Measurements from ENCODE around the gene GH1. TPM values are rescaled to one million over a fixed set of nuclear protein-coding genes. Genes with fewer than 3 reads are reported as not detected.

The GH1 gene
- total RNA-seq, 1 experiment from 2014 or later = not detected

DNA sequence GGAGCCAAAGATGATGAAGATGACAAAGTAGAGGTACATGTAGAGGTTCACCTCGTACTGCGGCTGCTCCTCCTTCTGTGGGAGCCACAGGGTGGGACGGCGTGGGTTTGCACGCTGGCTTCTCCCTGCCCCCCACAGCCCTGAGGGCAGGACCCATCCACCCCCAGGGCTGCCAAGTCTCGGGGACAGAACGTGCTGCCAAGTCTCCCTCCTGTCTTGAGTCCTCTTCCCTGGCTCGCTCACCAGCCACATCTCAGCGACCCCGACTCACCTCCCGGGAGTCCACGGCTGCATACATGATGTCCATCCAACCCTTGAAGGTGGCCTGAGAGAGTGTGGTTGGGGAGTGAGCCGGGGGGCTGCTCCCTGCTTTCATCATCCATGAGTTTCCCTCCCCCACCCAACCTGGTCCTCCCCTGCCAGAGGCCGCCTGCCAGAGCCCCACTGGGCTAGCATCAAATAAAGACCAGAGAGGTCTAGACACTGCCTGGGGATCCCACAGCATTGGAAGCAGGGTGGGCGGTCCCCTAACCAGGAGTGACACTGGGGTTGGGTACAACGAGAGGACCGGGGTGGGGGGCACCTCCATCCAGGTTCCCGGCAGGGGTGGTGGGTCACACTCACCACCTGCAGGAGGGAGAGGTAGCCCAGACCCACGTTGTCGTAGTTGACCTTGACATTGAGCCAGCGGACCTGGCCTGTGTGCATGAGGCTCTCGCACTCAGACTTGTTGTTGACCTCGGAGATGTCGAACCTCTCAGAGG is 26.3 kb upstream of the GH1 start:
- CTCF ChIA-PET = interaction anchor here (0.6 kb wide), 1 partner anchor 50 kb away, joined by 4 read pairs; no protein-coding TSS in a partner anchor
- no peaks in the 10 kb centered on the region for H3K36me3 ChIP-seq (ENCODE audit: insufficient read depth, low read length, poor library complexity, severe bottlenecking)
- no peak overlapping the region for H3K27ac ChIP-seq (ENCODE audit: low read depth, low read length, poor library complexity, severe bottlenecking)
- no TSS peak for BruUV-seq (replicated peaks)
- DNase-seq (ENCODE audit: low spot score) = no peak
- no peak overlapping the region for H3K4me3 ChIP-seq (ENCODE audit: low read depth, low read length, poor library complexity, severe bottlenecking)
- no peaks in the 10 kb centered on the region for H3K27me3 ChIP-seq (replicated peaks; ENCODE audit: insufficient read depth, low read depth, low read length, poor library complexity)
- intact Hi-C loops (cut with micrococcal nuclease; ENCODE audit: unreplicated experiment) = no loop called here
- TF ChIP-seq, protein P1, sequence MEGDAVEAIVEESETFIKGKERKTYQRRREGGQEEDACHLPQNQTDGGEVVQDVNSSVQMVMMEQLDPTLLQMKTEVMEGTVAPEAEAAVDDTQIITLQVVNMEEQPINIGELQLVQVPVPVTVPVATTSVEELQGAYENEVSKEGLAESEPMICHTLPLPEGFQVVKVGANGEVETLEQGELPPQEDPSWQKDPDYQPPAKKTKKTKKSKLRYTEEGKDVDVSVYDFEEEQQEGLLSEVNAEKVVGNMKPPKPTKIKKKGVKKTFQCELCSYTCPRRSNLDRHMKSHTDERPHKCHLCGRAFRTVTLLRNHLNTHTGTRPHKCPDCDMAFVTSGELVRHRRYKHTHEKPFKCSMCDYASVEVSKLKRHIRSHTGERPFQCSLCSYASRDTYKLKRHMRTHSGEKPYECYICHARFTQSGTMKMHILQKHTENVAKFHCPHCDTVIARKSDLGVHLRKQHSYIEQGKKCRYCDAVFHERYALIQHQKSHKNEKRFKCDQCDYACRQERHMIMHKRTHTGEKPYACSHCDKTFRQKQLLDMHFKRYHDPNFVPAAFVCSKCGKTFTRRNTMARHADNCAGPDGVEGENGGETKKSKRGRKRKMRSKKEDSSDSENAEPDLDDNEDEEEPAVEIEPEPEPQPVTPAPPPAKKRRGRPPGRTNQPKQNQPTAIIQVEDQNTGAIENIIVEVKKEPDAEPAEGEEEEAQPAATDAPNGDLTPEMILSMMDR (conservative IDR thresholded peaks at IDR 0.05; ENCODE audit: low read depth, low read length) = no peak
- no peak for TF ChIP-seq EZH2 (IDR thresholded peaks at IDR 0.05; ENCODE audit: borderline replicate concordance, low read depth, low read length, poor library complexity, severe bottlenecking)
- H3K9me3 ChIP-seq (ENCODE audit: low read depth, low read length, poor library complexity, severe bottlenecking) = no peaks in the 10 kb centered on the region
- POLR2A ChIA-PET (ENCODE audit: low non-redundant PET) = no interaction called here
- H3K4me1 ChIP-seq (ENCODE audit: insufficient read depth, low read length, poor library complexity, severe bottlenecking) = no peaks in the 10 kb centered on the region

DNA sequence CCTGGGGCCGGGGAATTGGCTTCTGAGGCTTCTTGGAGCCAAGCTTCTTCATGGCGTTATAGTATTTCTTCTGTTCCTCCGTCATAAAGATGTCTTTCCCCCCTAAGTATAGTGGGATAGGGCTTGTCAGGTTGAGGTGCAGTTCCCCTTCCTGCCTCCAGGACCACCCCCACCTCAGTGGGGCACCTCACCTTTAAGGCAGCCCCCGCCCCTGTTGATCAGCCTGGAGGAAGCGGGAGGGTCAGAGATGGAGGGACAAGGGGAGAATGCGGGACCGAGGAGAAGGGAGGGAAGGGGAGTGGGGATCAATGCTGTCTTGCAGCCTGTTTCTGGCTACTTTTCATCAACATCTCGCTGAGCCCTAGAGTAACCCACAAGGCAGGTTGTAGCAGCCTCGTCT is 25.1 kb upstream of the GH1 start:
- CTCF ChIA-PET = interaction anchor here (0.6 kb wide), 1 partner anchor 52 kb away, joined by 4 read pairs; no protein-coding TSS in a partner anchor
- Histone ChIP-seq H3K27me3 (replicated peaks; ENCODE audit: insufficient read depth, low read depth, low read length, poor library complexity) (no peaks in the 10 kb centered on the region), H3K9me3 (ENCODE audit: low read depth, low read length, poor library complexity, severe bottlenecking) (no peaks in the 10 kb centered on the region), H3K36me3 (ENCODE audit: insufficient read depth, low read length, poor library complexity, severe bottlenecking) (no peaks in the 10 kb centered on the region), H3K4me1 (ENCODE audit: insufficient read depth, low read length, poor library complexity, severe bottlenecking) (no peaks in the 10 kb centered on the region), H3K4me3 (ENCODE audit: low read depth, low read length, poor library complexity, severe bottlenecking) (no peak overlapping the region), H3K27ac (ENCODE audit: low read depth, low read length, poor library complexity, severe bottlenecking) (no peak overlapping the region)
- POLR2A ChIA-PET (ENCODE audit: low non-redundant PET) = no interaction called here
- intact Hi-C loops (cut with micrococcal nuclease; ENCODE audit: unreplicated experiment) = no loop called here
- DNase-seq (ENCODE audit: low spot score) = no peak
- no peak for TF ChIP-seq EZH2 (IDR thresholded peaks at IDR 0.05; ENCODE audit: borderline replicate concordance, low read depth, low read length, poor library complexity, severe bottlenecking)
- TF ChIP-seq, protein P1 (conservative IDR thresholded peaks at IDR 0.05; ENCODE audit: low read depth, low read length) = no peak
- BruUV-seq (replicated peaks) = no TSS peak

DNA sequence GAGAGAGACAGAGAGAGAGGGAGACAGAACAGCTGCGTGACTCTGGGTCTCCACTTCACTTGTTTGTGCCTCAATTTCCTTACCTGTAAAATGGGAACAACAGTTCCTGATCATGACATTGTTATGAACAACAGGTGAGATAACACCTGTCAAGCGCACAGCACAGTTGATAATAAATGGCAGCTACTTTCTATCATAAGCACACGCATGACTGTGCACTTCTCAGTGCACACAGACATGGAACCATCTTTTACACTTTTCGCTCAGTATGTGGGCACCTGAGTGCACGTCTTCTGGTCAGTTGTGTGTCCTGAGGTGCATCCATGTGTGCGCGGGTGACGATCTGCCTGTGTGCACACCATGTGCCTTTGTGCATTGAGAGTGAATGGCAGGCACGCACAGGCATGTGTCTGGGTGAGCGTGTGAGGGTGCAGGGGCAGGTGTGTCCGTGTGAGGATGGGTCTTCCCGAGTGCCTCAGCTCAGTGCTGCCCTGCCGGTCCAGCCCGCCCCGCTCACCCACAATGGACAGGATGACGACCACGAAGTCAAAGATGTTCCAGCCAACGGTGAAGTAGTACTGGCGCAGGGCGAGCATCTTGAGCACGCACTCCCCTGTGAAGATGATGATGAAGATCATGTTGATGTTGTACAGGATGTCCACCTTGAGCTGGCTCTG is 23.8 kb upstream of the GH1 start:
- no peak for DNase-seq (ENCODE audit: low spot score)
- ChIA-PET POLR2A (ENCODE audit: low non-redundant PET) (no interaction called here), CTCF (no interaction called here)
- BruUV-seq (replicated peaks) = no TSS peak
- TF ChIP-seq, protein P1 (conservative IDR thresholded peaks at IDR 0.05; ENCODE audit: low read depth, low read length) = no peak
- no peak for TF ChIP-seq EZH2 (IDR thresholded peaks at IDR 0.05; ENCODE audit: borderline replicate concordance, low read depth, low read length, poor library complexity, severe bottlenecking)
- intact Hi-C loops (cut with micrococcal nuclease; ENCODE audit: unreplicated experiment) = no loop called here
- no peaks in the 10 kb centered on the region for H3K9me3 ChIP-seq (ENCODE audit: low read depth, low read length, poor library complexity, severe bottlenecking)
- H3K36me3 ChIP-seq (ENCODE audit: insufficient read depth, low read length, poor library complexity, severe bottlenecking) = no peaks in the 10 kb centered on the region
- H3K27me3 ChIP-seq (replicated peaks; ENCODE audit: insufficient read depth, low read depth, low read length, poor library complexity) = no peaks in the 10 kb centered on the region
- H3K4me3 ChIP-seq (ENCODE audit: low read depth, low read length, poor library complexity, severe bottlenecking) = no peak overlapping the region
- no peaks in the 10 kb centered on the region for H3K4me1 ChIP-seq (ENCODE audit: insufficient read depth, low read length, poor library complexity, severe bottlenecking)
- no peak overlapping the region for H3K27ac ChIP-seq (ENCODE audit: low read depth, low read length, poor library complexity, severe bottlenecking)
